T-helper 1 cell treated with Interleukin-12 subunit alpha and Interleukin-12 subunit beta and Interleukin-4 antibody, amounts not matched to agents 30 μg/mL and 1 μg/mL, for 36 hours (primary cell): Measurements from ENCODE around the gene OLFM1.
"Not testable (repeated sequence)": the region's sequence is repeated elsewhere in the genome, so short reads cannot be mapped to it uniquely, and the experiment has no call there.

Experiments used
- H3K27ac Mint-ChIP-seq: one replicate; pipeline ENCODE4 v1.8.0; 2021; ENCODE audit warnings: mild to moderate bottlenecking, mixed read lengths
- H3K27me3 Mint-ChIP-seq: one replicate; pipeline ENCODE4 v1.8.0; 2021; ENCODE audit warnings: low read depth, mixed read lengths
- H3K36me3 Mint-ChIP-seq: one replicate; pipeline ENCODE4 v1.8.0; 2021; ENCODE audit warnings: low read depth, mixed read lengths
- H3K4me1 Mint-ChIP-seq: one replicate; pipeline ENCODE4 v1.8.0; 2021; ENCODE audit warnings: low read depth, mixed read lengths
- H3K4me3 Mint-ChIP-seq: one replicate; pipeline ENCODE4 v1.8.0; 2021; ENCODE audit warnings: mild to moderate bottlenecking, moderate library complexity, mixed read lengths
- H3K9me3 Mint-ChIP-seq: one replicate; pipeline ENCODE4 v1.8.0; 2021; ENCODE audit warnings: mixed read lengths

The OLFM1 gene

DNA sequence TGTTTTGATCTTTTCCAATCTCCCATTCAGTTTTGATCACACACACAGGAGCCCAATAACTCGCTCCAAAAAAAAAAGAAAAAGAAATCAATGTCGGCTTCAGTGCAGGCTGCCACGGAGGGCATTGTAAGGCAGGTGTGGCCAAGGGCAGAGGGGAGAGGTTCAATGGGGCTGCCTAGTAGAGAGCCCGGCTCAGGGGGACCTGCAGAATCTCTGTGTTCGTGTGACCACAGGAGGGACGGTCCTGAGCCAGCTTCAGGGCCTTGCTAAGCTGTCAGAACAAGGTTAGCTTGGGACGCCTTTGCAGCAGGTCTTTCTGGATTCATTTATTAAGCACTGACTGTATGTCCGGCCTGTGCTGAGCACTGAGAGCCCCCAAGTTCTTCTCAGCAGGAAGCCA lies 22.2 kb downstream of the OLFM1 start:
- no peak overlapping the region for H3K4me3 Mint-ChIP-seq
- H3K27ac Mint-ChIP-seq = no peak overlapping the region
- peaks cover 11% of the 10 kb centered on the region for H3K4me1 Mint-ChIP-seq
- H3K36me3 Mint-ChIP-seq = no peaks in the 10 kb centered on the region
- H3K9me3 Mint-ChIP-seq = no peaks in the 10 kb centered on the region
- peaks cover 16% of the 10 kb centered on the region for H3K27me3 Mint-ChIP-seq

DNA sequence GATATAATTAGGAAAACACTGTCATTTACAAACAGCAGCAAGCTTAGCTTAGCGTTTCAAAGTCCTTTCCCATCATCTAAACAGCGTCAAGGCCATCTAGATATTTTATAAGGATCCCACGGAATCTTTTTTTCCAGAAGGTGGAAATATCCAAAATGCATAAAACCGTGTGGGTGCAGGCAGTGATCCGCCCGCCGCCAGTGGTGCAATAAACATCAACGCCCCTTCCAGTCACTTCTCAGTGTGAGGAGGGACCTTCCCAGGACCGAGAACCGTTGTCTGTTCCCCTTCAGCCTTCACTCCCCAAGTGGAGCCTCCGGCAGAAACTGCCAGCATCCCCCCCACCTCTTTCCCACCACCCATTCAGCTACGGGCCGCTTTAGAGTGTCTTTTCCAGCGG lies 22.9 kb downstream of the OLFM1 start:
- Mint-ChIP-seq H3K27ac (no peak overlapping the region), H3K27me3 (peaks cover 16% of the 10 kb centered on the region), H3K36me3 (no peaks in the 10 kb centered on the region), H3K4me1 (peaks cover 11% of the 10 kb centered on the region), H3K4me3 (no peak overlapping the region), H3K9me3 (no peaks in the 10 kb centered on the region)

DNA sequence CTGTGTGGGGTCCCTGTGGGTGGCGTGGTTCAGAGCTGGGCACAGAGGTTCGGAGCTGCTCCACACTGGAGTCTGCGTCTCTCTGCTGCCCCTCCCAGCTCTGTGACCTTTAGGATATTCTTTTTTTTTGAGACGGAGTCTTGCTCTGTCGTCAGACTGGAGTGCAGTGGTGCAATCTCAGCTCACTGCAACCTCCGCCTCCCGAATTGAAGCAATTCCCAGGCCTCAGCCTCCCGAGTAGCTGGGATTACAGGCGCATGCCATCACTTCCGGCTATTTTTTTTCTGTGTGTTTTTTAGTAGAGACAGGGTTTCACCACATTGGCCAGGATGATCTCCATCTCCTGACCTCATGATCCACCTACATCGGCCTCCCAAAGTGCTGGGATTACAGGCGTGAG lies 24.1 kb downstream of the OLFM1 start:
- peaks cover 11% of the 10 kb centered on the region for H3K4me1 Mint-ChIP-seq
- not testable (repeated sequence) for H3K36me3 Mint-ChIP-seq, H3K27ac Mint-ChIP-seq, H3K9me3 Mint-ChIP-seq, H3K4me3 Mint-ChIP-seq
- peaks cover 16% of the 10 kb centered on the region for H3K27me3 Mint-ChIP-seq

DNA sequence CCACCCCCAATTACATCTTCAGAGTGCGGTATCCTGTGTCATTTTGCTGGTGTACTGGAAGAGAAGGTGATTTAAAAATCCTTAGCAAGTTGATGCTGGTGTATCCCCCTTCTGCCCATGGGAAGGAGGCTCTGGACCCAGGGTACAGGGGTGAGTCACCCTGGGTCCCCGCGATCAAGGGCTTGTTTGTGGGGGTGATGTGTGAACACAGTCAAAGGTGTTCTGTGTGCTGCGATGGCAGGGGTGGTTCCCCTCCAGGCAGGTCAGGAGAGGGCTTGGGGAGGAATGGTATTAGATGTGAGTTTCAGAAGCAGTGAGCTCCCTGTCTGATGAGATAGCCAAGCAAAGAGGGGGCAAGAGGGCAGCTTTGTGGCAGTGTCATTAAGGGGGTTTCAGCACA lies 28.9 kb downstream of the OLFM1 start:
- Mint-ChIP-seq H3K9me3 (peaks cover 7% of the 10 kb centered on the region), H3K36me3 (no peaks in the 10 kb centered on the region), H3K27me3 (no peaks in the 10 kb centered on the region), H3K27ac (no peak overlapping the region), H3K4me1 (no peaks in the 10 kb centered on the region), H3K4me3 (no peak overlapping the region)

DNA sequence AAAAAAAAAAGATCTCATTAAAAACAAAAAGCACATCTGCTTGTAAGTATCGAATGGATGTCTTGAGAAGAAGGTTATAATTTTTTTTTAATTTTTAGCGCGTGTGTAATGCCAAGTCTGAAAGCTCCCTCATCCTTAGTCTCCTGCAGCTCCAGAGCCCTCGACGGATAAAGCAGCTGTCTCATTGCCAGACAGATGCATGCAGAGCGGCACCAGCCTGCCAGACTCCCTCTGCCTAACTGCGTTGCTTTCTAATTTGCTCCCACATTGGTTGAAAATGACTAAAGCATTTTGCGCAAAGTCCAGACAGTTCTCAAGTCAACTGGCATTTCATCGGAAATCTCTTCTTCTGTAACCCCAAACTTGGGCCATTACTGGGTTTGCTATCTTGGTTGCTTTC lies 29.4 kb downstream of the OLFM1 start:
- no peaks in the 10 kb centered on the region for H3K4me1 Mint-ChIP-seq
- no peak overlapping the region for H3K4me3 Mint-ChIP-seq
- H3K27ac Mint-ChIP-seq = no peak overlapping the region
- H3K9me3 Mint-ChIP-seq = peaks cover 7% of the 10 kb centered on the region
- H3K27me3 Mint-ChIP-seq = no peaks in the 10 kb centered on the region
- H3K36me3 Mint-ChIP-seq = no peaks in the 10 kb centered on the region

DNA sequence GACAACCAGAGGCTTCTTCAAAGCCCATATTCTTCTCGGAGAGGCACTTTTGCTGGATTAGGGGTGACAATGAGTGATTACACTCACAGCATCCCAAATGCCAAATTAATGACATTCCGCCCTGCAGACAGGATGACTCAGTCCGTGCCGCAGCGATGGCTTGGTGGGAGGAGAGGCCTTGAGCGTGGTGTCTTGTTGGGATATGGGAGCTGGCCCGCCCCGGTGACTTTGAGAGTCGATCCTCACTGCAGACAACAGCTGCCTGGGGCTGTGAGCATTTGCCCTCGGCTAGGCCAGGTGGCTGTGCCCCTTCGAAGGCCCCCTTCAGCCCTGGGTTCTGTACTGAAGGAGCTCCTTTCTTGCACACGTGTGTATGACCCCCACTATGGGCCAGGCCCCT lies 29.8 kb downstream of the OLFM1 start:
- Mint-ChIP-seq H3K9me3 (peaks cover 7% of the 10 kb centered on the region), H3K4me3 (no peak overlapping the region), H3K27me3 (no peaks in the 10 kb centered on the region), H3K4me1 (no peaks in the 10 kb centered on the region), H3K27ac (no peak overlapping the region), H3K36me3 (no peaks in the 10 kb centered on the region)

DNA sequence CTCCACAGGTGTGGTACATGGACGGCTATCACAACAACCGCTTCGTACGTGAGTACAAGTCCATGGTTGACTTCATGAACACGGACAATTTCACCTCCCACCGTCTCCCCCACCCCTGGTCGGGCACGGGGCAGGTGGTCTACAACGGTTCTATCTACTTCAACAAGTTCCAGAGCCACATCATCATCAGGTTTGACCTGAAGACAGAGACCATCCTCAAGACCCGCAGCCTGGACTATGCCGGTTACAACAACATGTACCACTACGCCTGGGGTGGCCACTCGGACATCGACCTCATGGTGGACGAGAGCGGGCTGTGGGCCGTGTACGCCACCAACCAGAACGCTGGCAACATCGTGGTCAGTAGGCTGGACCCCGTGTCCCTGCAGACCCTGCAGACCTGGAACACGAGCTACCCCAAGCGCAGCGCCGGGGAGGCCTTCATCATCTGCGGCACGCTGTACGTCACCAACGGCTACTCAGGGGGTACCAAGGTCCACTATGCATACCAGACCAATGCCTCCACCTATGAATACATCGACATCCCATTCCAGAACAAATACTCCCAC lies 32.1 kb downstream of the OLFM1 start:
- no peaks in the 10 kb centered on the region for H3K36me3 Mint-ChIP-seq
- H3K9me3 Mint-ChIP-seq = peaks cover 7% of the 10 kb centered on the region
- H3K27me3 Mint-ChIP-seq = no peaks in the 10 kb centered on the region
- no peaks in the 10 kb centered on the region for H3K4me1 Mint-ChIP-seq
- H3K4me3 Mint-ChIP-seq = no peak overlapping the region
- H3K27ac Mint-ChIP-seq = no peak overlapping the region

DNA sequence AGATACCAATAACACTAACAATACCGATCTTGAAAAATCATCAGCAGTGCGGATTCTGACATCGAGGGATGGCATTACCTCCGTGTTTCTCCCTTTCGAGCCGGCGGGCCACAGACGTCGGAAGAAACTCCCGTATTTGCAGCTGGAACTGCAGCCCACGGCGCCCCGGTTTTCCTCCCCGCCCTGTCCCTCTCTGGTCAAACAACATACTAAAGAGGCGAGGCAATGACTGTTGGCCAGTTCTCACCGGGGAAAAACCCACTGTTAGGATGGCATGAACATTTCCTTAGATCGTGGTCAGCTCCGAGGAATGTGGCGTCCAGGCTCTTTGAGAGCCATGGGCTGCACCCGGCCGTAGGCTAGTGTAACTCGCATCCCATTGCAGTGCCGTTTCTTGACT lies 32.8 kb downstream of the OLFM1 start:
- Mint-ChIP-seq H3K4me1 (no peaks in the 10 kb centered on the region), H3K36me3 (no peaks in the 10 kb centered on the region), H3K27ac (no peak overlapping the region), H3K9me3 (peaks cover 7% of the 10 kb centered on the region), H3K27me3 (no peaks in the 10 kb centered on the region), H3K4me3 (no peak overlapping the region)

DNA sequence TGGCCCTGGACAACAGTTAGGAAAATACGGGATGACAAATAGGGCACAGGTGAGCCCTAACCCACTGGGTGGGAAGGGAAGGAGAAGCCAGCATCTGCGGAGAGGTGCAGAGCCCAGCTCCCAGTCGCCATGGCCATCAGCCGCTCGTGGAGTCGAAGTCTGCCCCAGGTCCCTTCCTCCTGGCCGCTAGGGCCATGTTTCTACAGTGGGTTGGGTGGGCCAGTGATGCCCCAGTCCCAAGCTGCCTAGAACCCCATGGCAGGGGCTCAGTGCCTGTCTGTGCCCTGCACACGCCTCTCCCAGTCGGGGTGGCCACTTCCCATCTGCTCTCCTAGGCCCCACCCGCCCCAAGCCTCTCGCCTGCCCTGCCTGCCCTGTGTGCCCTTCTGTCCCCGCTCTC lies 34.8 kb downstream of the OLFM1 start:
- no peaks in the 10 kb centered on the region for H3K27me3 Mint-ChIP-seq
- H3K36me3 Mint-ChIP-seq = no peaks in the 10 kb centered on the region
- H3K4me3 Mint-ChIP-seq = no peak overlapping the region
- H3K4me1 Mint-ChIP-seq = no peaks in the 10 kb centered on the region
- peaks cover 7% of the 10 kb centered on the region for H3K9me3 Mint-ChIP-seq
- no peak overlapping the region for H3K27ac Mint-ChIP-seq

DNA sequence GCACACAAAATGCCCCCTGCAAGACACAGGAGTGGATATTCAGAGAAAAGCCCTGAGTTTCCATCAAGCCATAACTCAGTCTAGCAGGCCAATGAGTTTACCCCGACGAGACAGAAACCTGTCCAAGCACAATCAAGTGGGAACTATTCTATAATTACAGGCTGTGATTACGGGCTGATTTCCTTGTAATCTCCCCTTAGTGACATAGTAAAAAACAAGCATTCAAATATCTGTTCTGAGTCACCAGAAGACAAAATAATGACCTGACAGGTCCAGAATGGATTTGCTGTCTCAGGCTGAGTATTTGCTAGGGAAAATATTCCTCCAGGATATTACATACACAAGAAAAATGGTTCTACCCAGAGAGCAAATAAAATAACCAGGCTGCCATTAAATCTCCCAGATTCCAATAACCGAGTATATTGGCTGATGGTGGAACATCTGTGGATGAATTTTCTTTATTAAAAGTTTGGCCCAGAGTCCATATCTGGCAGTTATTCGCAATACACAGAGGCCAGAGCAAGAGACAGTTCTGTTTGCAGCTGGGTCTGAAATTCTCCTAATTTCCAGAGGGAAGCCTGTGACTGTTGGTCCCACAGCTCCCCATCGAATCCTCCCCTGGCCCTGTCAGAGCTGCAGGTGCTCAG lies 35.8 kb downstream of the OLFM1 start:
- H3K9me3 Mint-ChIP-seq = peaks cover 7% of the 10 kb centered on the region
- H3K27ac Mint-ChIP-seq = no peak overlapping the region
- H3K4me1 Mint-ChIP-seq = no peaks in the 10 kb centered on the region

DNA sequence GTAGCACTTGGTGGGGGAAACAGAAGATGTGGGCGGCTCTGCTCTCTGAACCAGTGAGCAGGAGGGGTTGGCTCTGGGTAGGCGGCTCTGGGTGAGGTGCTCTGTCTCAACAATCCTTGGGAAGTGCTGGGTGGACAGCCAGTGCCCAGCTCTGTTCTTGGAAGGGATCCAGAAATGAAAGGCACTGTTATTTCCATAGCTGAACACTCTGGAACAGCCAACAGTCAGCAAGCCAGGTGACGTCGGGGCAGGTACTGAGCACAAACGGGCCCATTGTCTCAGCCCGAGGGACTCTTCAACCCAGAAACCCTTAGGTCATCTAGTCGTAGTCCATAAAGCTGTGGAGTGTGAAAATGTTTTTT lies 36.3 kb downstream of the OLFM1 start:
- Mint-ChIP-seq H3K4me1 (no peaks in the 10 kb centered on the region), H3K27me3 (no peaks in the 10 kb centered on the region), H3K4me3 (no peak overlapping the region), H3K36me3 (no peaks in the 10 kb centered on the region), H3K9me3 (peaks cover 7% of the 10 kb centered on the region), H3K27ac (no peak overlapping the region)

More for the DNA sequence above, 35.8 kb downstream of the OLFM1 start:
- no peak overlapping the region for H3K4me3 Mint-ChIP-seq
- no peaks in the 10 kb centered on the region for H3K36me3 Mint-ChIP-seq
- H3K27me3 Mint-ChIP-seq = no peaks in the 10 kb centered on the region

DNA sequence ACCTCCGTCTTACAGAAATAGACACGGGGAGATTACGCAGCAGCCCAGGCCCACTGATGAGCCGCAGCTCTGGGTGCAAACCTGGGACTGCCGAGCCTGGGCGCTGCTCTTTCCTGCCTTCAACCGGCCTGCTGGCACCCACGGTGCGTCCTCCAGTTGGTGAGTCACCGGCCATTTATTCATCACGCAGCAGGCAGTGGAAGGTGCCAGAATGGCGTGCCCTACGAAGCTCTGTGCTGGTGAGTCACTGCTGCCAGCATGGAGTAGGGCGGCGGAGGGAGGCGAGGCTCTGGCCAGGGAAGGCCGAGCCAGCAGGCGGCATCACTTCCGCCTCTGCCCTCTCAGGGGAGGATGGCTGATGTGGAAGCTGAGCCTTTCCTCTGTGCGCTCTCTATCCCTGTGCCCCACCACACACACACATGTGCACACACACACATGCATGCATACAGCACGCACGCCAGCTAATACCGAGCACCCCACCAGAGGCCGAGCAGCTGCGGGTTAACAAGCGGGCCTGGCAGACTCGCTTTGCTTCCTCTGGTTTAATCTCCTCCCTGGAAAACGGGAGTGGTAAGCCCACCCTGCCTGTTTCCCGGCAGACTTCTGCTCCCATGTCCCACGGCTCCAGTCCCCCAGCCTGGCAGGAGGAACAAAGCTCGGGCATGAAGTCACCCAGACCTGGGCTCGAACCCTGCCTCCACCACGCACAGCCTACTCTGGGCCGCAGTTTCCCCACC lies 39.2 kb downstream of the OLFM1 start:
- H3K36me3 Mint-ChIP-seq = no peaks in the 10 kb centered on the region
- peaks cover 3% of the 10 kb centered on the region for H3K9me3 Mint-ChIP-seq
- H3K27ac Mint-ChIP-seq = no peak overlapping the region
- H3K4me1 Mint-ChIP-seq = peaks cover 13% of the 10 kb centered on the region
- H3K4me3 Mint-ChIP-seq = no peak overlapping the region
- no peaks in the 10 kb centered on the region for H3K27me3 Mint-ChIP-seq

DNA sequence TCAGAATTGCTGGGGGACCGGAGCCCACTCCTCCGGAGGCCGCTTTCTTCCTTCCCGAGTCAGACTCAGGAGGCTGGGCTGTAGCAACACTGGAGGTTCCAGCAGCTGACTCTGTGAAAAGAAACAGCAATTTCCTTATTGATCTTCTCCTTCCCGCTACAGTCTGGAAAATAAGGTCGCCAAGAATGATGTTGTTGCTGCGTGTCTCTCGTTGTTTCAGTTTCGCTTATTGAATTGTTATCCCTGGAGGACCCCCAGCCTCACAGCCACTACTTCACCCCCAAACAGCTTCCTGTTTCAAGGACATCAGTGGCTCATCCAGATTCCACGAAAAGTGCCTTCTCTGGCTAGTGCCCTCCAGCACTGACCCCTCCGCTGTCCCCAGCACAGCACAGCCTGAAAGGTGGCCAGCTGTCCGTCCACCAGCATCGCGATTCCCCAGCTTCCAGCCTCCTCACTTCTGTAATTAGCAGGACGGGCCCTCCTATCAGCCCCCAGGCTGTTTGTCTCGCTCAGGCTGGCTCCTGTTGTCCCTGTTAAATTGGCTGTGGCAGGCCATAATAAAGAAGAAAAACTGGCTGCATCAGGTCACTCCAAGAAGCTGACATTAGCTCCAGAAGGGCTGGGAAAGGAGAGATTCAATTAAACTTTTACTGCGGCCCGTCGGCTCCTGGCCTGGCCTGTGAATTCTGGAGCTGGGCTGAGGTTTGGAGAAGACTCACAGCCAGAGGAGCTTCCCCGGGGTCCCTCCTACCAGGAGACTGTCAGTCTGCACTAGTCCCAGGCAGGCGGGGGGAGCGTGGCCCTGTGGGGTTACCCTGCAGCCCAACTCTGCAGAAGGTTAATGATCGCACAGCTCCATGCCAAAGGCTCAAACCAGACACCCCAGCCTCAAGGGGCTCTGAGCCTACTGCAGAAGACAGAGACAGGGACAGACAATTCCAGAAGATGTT lies 40.5 kb downstream of the OLFM1 start:
- Mint-ChIP-seq H3K36me3 (no peaks in the 10 kb centered on the region), H3K4me3 (no peak overlapping the region), H3K27ac (no peak overlapping the region), H3K9me3 (peaks cover 3% of the 10 kb centered on the region), H3K27me3 (no peaks in the 10 kb centered on the region), H3K4me1 (peaks cover 14% of the 10 kb centered on the region)

DNA sequence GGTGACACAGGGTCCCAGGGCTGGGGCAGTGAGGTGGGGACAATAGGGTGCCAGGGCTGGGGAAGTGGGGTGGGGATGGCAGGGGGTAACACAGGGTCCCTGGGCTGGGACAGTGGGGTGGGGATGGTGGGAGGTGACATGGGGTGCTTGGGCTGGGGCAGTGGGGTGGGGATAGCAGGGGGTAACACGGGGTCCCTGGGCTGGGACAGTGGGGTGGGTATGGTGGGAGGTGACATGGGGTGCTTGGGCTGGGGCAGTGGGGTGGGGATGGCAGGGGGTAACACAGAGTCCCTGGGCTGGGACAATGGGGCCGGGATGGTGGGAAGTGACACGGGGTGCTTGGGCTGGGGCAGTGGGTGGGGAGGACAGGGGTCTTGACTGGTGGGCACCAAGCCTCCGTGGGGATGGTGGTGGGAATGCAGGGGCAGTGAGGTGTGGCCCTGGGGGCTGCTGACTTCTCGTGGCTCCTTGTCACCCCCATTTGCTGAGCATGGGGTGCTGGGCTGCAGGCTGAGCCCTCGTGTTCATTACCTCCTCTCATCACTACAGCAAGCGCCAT lies 41.7 kb downstream of the OLFM1 start:
- Mint-ChIP-seq H3K4me1 (peaks cover 14% of the 10 kb centered on the region), H3K27ac (peak overlapping the region; percentile 23), H3K9me3 (peaks cover 3% of the 10 kb centered on the region), H3K27me3 (no peaks in the 10 kb centered on the region), H3K4me3 (no peak overlapping the region), H3K36me3 (no peaks in the 10 kb centered on the region)
